ENCODE results near the gene PLVAP. TPM values are rescaled to one million over a fixed set of nuclear protein-coding genes. Genes with fewer than 3 reads are reported as not detected.
A peak's percentile ranks its signal among the peaks of the same experiment; 100 is the strongest.

Gene PLVAP
- total RNA-seq, 4 donors from 2014 or later = 41.4 to 110 (median 67.9) TPM

DNA sequence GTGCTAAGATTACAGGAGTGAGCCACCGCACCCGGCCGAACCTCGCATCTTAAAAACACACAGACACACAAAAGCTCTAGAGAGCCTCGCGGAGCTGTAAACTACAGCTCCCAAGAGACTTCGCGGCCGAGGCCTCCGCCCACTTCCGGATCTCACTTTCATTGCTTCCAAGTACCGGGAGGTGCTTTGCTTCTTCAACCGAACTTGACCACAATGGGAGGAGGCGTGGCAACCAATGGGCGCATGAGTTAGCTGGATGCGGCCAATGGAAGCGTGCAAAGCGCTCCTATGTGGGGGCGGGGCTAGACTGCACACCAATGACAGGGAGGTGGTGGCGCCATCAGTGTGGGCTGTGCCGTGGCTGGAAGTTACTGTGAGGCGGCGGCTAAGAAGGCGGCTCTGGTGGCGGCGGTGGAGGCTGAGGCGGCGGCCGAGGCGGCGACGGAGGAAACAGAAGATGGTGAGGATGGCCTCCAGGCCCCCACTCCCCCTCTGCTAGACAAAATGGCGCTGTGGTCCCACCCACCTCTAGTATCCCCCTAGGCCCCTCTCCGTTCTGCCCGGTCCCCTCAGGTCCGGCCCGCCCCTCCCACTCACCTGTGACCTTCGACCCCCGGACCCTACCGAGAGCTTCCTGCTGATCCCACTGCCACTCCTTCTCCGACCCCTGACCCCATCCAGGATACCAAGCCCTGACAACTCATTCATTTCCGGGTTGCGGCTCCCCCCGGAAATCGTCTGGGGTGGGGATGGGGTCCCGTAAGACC is 67.8 kb downstream of the PLVAP start, which contains the start of gene DDA1:
Gene DDA1 (plus strand): TSS at position 366 of the 767 bp plus-strand sequence. CDS start 92 bp downstream, at position 458.
- Histone ChIP-seq H3K4me3 (peak within 1 kb of the TSS; percentile 80 to 92), H3K4me1 (peaks cover 0 to 77% (median 26%) of the 10 kb centered on the region in 3 donors), H3K9me3 (no peaks in the 10 kb centered on the region), H3K36me3 (peaks cover 0 to 29% of the 10 kb centered on the region in 2 donors), H3K27me3 (no peaks in the 10 kb centered on the region), H3K27ac (peak within 1 kb of the TSS; percentile 44 to 92 (median 84))
- ATAC-seq = peak; percentile 90
- 0 to 2% methylated on average over 11 to 12 of the region's 46 CpGs for WGBS, 2 donors (ENCODE audit: low coverage in 1 of 2)
- TF ChIP-seq POLR2AphosphoS5 (IDR thresholded peaks at IDR 0.05) (no peak), EP300 (IDR thresholded peaks at IDR 0.05) (no peak), POLR2A (IDR thresholded peaks at IDR 0.05) (peak; percentile 35 to 37)
- TF ChIP-seq, protein P1, sequence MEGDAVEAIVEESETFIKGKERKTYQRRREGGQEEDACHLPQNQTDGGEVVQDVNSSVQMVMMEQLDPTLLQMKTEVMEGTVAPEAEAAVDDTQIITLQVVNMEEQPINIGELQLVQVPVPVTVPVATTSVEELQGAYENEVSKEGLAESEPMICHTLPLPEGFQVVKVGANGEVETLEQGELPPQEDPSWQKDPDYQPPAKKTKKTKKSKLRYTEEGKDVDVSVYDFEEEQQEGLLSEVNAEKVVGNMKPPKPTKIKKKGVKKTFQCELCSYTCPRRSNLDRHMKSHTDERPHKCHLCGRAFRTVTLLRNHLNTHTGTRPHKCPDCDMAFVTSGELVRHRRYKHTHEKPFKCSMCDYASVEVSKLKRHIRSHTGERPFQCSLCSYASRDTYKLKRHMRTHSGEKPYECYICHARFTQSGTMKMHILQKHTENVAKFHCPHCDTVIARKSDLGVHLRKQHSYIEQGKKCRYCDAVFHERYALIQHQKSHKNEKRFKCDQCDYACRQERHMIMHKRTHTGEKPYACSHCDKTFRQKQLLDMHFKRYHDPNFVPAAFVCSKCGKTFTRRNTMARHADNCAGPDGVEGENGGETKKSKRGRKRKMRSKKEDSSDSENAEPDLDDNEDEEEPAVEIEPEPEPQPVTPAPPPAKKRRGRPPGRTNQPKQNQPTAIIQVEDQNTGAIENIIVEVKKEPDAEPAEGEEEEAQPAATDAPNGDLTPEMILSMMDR (IDR thresholded peaks at IDR 0.05) = peak in 1 of 4 experiments; percentile 24

DNA sequence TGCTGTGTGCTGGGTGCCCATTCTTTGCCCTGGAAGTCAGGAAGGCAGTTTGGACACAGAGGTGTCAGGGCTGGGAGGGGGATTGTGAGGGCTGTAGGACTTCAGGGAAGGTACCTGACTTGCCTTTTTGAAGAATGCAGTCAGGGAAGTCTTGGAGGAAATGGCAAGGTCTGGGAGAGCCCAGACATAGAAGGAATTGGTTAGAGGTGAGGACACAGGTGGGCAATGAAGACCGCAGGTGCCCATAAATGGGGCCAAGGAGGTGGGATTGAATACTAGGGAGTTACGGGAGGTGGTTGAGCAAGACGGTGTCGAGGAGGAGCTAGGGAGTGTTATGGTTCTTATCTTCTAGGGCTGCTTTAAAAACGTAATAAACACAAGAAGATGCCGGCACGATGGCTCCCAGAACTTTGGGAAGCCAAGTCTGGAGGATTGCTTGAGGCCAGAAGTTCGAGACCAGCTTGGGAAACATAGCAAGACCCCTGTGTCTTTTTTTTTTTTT is 69.2 kb downstream of the PLVAP start:
- Histone ChIP-seq H3K36me3 (peaks cover 0 to 17% of the 10 kb centered on the region in 2 donors), H3K9me3 (no peaks in the 10 kb centered on the region), H3K27ac (peak overlapping the region in 3 of 4 donors; percentile 15 to 92 (median 90)), H3K27me3 (no peaks in the 10 kb centered on the region), H3K4me3 (no peak overlapping the region), H3K4me1 (peaks cover 0 to 90% (median 34%) of the 10 kb centered on the region in 3 donors)
- 80 to 87% methylated on average over 8 of the region's 8 CpGs for WGBS, 2 donors (ENCODE audit: low coverage in 1 of 2)
- no peak for ATAC-seq
- no peak for TF ChIP-seq EP300 (IDR thresholded peaks at IDR 0.05)
- TF ChIP-seq, protein P1 (IDR thresholded peaks at IDR 0.05) = no peak
- TF ChIP-seq POLR2A (IDR thresholded peaks at IDR 0.05) = no peak
- TF ChIP-seq POLR2AphosphoS5 (IDR thresholded peaks at IDR 0.05) = no peak

DNA sequence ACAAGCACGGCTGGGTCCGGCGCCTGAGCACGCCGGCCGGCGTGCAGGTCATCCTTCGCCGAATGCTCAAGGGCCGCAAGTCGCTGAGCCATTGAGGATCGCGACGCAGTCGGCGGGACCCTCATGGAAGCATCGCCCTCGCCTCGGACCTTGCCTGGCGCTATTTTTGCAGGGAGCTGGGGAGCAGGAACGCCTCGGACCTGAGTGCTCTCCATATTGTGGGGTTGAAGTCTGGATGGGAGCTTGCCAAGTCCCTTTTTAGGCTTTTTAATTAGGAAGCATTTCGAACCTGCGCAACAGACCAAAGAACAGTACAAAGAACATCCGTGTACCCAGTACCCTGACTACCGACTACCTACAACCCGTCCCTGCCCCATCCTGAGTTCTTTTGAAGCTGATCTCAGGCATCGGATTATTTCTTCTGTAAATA is 70.8 kb downstream of the PLVAP start:
- Histone ChIP-seq H3K27me3 (no peaks in the 10 kb centered on the region), H3K4me3 (peak overlapping the region; percentile 53 to 81), H3K4me1 (peaks cover 0 to 90% (median 43%) of the 10 kb centered on the region in 3 donors), H3K27ac (peak overlapping the region; percentile 64 to 94 (median 91)), H3K36me3 (peaks cover 0 to 3% of the 10 kb centered on the region in 2 donors), H3K9me3 (no peaks in the 10 kb centered on the region)
- ATAC-seq = no peak
- TF ChIP-seq EP300 (IDR thresholded peaks at IDR 0.05) = no peak
- TF ChIP-seq POLR2AphosphoS5 (IDR thresholded peaks at IDR 0.05) = no peak
- TF ChIP-seq, protein P1 (IDR thresholded peaks at IDR 0.05) = no peak
- 14 to 21% methylated on average over 6 of the region's 28 CpGs for WGBS, 2 donors (ENCODE audit: low coverage in 1 of 2)

DNA sequence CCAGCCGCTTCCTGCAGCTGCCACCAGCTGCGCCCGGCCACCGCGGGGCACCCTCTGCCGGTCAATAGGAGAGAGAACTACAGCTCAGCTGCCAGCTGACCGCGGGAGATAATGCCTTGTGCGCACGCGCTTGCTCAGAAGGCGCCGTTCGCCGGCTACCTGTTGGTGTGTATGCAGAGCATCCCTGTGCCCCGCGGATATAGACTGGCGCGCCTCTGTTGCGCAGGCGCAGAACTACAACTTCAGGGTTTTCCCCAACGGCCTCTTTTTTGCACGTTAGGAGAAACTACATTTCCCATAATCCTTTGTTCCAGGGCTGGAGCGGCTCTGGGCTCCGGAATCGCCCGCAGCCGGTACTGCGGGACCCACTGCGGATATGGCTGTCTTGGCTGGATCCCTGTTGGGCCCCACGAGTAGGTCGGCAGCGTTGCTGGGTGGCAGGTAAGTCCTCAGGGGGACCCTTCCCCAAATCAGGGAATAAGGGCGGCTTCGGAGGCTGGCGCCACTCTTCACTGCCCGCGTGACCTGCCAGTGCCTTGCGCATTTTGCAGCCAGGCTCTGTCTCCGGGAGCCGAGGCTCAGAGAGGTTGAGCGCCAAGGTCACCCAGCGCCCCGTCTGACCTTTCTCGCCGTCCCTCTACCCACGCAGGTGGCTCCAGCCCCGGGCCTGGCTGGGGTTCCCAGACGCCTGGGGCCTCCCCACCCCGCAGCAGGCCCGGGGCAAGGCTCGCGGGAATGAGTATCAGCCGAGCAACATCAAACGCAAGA is 71.4 kb downstream of the PLVAP start, which contains the start of gene MRPL34:
Gene MRPL34 (plus strand): TSS at position 356 of the 768 bp plus-strand sequence. CDS start 21 bp downstream, at position 377.
- WGBS, 2 donors (ENCODE audit: low coverage in 1 of 2) = no CpG with 5 or more reads among the region's 55 CpGs
- H3K9me3 ChIP-seq = no peaks in the 10 kb centered on the region
- no peaks in the 10 kb centered on the region for H3K27me3 ChIP-seq
- H3K36me3 ChIP-seq = peaks cover 0 to 8% of the 10 kb centered on the region in 2 donors
- ATAC-seq = peak; percentile 80
- H3K4me1 ChIP-seq = peaks cover 0 to 90% (median 43%) of the 10 kb centered on the region in 3 donors
- H3K4me3 ChIP-seq = peak within 1 kb of the TSS; percentile 53 to 81
- peak within 1 kb of the TSS; percentile 64 to 94 (median 91) for H3K27ac ChIP-seq
- TF ChIP-seq, protein P1 (IDR thresholded peaks at IDR 0.05) = peak in 3 of 4 experiments; percentile 83 to 92 (median 91)
- TF ChIP-seq POLR2AphosphoS5 (IDR thresholded peaks at IDR 0.05) (no peak), POLR2A (IDR thresholded peaks at IDR 0.05) (peak in 1 of 2 donors; percentile 40), EP300 (IDR thresholded peaks at IDR 0.05) (no peak)

Data from gastroesophageal sphincter (tissue), 4 donors.